GM18520 (cell line): ENCODE data around the gene CEP135.

Experiments used
- ATAC-seq: cut with Tn5 transposase; IDR thresholded peaks from one replicate; pipeline ENCODE4 v1.9.1; 2021; ENCODE audit not compliant: unreplicated experiment

CEP135 gene

DNA sequence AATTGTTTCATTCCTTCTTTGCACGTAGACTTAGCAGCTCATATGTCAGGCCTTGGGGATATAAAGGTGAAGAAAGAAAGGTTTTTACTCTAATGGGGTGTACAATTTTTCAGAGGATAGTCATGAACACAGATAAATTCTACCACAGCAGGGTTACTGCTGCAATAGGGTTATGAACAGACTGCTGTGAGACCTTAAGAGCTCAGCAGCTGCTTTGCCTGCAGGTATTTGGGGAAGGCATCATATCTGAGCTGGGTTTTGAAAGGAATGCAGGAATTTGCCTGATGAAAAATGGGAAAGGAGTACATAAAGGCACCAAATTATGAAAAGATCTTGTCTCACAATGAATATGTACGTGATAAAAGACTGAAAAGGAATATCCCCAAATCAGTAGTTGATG, 128.9 kb downstream of the CEP135 start:
- no peak for ATAC-seq

DNA sequence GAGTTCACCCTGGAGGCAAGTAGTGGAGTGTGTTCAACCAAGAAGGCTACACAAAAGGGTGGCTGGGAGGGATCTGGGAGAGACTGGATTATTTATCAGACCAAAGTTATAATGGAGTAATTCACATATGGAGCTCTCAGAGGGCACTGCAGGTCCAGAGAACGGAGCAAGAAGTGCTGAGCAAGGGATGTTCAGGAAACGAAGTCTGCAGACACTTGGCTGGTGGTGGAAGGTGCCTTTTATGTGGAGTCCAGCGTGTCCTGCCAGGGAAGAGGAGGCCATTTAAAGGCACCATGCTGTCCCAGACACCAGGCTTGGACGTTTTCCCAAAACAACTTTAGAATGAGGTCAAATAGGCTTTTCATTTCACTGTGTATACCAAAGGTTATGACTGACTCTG, 130.1 kb downstream of the CEP135 start:
- no peak for ATAC-seq

- ATAC-seq = no peak
Observed at GRCh38 chr4:56080384-56080783, 131.6 kb downstream of the CEP135 start.

- ATAC-seq = no peak
Observed at GRCh38 chr4:56082829-56083228, 134.1 kb downstream of the CEP135 start.
